Suprapubic skin (tissue), 4 donors: Measurements from ENCODE around the gene RTCA.

ENCODE experiments used
- POLR2A ChIP-seq, 2 donors: fragments of 450-650 bp; IDR thresholded peaks; one replicate each; pipeline ENCODE4 v1.6.1; 2017; ENCODE audit warnings: antibody characterized with exemption in 2 of 2, mild to moderate bottlenecking in 2 of 2, moderate library complexity in 2 of 2
- POLR2AphosphoS5 ChIP-seq, 3 donors: sonication (generic); formaldehyde crosslinking; IDR thresholded peaks; one replicate each; pipeline ENCODE4 v1.6.1; 2017; ENCODE audit warnings: antibody characterized with exemption in 3 of 3
- TF ChIP-seq, protein P1 (sequence below), 2 donors: fragments of 200-600 bp in 1 of 2; fragments of 450-650 bp in 1 of 2; sonication (generic) in 1 of 2; IDR thresholded peaks; one replicate each; pipeline ENCODE4 v1.5.1; 2016 to 2019; ENCODE audit warnings: antibody characterized with exemption in 2 of 2, mild to moderate bottlenecking in 1 of 2, moderate library complexity in 1 of 2

DNA sequence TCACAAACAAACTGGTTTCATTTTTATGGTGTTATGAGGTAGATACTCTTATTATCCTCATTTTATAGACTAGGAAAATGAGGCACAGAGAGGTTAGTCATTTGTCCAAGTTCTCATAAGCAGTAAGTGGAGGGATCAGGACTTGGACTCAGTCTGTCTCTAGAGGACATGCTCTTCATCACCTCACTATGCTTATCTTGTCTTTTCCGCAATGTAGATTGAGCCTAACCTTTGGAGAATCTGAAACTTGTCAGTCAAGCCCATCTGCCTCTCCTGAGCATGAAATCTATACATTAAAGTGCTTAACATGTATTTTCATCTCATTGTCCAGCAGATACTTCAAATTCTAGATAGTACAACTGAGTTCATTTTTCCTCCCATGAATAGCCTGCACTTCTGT is 74.5 kb downstream of the RTCA start:
- TF ChIP-seq, protein P1, sequence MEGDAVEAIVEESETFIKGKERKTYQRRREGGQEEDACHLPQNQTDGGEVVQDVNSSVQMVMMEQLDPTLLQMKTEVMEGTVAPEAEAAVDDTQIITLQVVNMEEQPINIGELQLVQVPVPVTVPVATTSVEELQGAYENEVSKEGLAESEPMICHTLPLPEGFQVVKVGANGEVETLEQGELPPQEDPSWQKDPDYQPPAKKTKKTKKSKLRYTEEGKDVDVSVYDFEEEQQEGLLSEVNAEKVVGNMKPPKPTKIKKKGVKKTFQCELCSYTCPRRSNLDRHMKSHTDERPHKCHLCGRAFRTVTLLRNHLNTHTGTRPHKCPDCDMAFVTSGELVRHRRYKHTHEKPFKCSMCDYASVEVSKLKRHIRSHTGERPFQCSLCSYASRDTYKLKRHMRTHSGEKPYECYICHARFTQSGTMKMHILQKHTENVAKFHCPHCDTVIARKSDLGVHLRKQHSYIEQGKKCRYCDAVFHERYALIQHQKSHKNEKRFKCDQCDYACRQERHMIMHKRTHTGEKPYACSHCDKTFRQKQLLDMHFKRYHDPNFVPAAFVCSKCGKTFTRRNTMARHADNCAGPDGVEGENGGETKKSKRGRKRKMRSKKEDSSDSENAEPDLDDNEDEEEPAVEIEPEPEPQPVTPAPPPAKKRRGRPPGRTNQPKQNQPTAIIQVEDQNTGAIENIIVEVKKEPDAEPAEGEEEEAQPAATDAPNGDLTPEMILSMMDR (IDR thresholded peaks at IDR 0.05) = no peak
- TF ChIP-seq POLR2A (IDR thresholded peaks at IDR 0.05) (no peak), POLR2AphosphoS5 (IDR thresholded peaks at IDR 0.05) (no peak)
